Dedifferentiated amniotic fluid mesenchymal stem cell (primary cell): ENCODE data around the gene BAHCC1.

Source experiments
- DNase-seq: peaks from one replicate; pipeline ENCODE4 v3.0.0-alpha.2; 2016; ENCODE audit errors: extremely low spot score

The BAHCC1 gene

GRCh38 chr17:81427173-81428120 is 32.2 kb downstream of the BAHCC1 start:
- DNase-seq, result no peak

GRCh38 chr17:81428121-81428515 is 32.9 kb downstream of the BAHCC1 start:
- no peak for DNase-seq

GRCh38 chr17:81428516-81428915 is 33.3 kb downstream of the BAHCC1 start:
- no peak for DNase-seq

GRCh38 chr17:81428948-81429774 is 33.9 kb downstream of the BAHCC1 start:
- peak; percentile 31 for DNase-seq

GRCh38 chr17:81429821-81430551 is 34.7 kb downstream of the BAHCC1 start:
- no peak for DNase-seq

- no peak for DNase-seq
Observed at GRCh38 chr17:81431545-81432482, 36.6 kb downstream of the BAHCC1 start.

- DNase-seq, result no peak
Observed at GRCh38 chr17:81432941-81433340, 37.7 kb downstream of the BAHCC1 start.

GRCh38 chr17:81433656-81434055 is 38.4 kb downstream of the BAHCC1 start:
- DNase-seq, result no peak

- no peak for DNase-seq
Observed at GRCh38 chr17:81434072-81434471, 38.8 kb downstream of the BAHCC1 start.

DNA sequence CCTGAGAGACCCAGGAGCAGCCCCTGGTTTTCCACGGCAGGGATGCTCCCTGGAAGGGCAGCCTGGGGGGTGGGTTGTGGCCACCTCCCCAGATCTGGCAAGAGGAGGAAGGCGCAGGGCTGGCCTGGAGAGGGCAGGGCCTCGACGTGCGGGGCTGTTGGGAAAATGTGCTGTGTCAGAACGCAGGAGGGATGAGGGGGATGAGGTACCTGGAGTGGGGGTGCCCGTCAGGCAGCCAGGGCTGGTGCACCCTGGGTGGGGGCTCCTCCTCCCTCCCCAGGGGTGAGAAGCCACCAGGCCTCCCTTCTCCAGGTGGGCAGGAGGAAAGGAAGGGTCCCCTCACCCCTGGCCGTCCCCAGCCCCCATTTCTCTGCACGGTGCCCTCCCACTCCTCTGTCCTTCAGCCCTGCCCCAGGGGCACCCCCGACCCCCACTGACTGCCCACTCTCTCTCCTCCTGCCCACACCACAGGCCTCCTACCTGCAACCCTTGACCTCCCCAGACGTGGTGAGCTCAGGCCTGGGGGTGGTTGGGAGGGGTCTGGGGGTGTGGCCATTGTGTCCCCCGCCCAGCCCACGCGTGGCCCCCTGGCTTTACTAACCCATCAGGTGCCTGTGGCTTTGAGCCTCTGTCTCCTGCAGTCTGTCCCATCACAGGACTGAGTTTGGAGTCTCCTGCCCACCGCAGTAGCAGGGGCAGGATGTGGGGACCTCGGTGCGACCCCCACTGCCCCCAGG is 39.6 kb downstream of the BAHCC1 start:
- no peak for DNase-seq

DNA sequence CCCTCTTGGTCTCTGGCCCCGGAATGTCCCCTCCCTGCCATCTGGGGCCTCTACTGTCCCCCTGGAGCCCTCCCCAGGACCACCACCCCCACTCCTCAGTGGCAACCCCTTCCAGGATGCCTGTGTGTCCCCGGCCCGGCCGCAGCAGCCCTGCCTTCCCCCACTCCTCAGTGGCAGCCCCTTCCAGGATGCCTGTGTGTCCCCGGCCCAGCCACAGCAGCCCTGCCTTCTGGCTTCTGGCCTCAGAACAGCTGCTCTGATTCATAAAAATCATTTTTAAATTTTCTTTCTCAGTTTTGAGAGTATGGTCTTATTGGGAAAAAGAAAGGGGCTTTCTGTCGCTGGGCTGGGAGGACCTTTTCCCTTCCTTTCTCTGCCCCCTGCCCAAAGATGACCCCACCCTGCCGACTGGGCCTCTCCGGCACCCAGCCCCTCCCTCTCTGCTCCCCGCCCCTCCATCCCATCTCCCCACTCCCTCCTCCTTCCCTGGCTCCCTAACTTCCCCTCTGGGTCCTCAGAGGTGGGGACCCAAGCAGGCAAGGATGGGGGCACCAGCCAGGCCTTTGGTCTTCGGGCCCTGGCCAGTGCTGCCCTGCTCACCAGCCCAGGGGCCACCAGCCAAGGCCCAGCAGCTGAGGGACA is 40.5 kb downstream of the BAHCC1 start:
- DNase-seq, result no peak

GRCh38 chr17:81436294-81436849 is 41.1 kb downstream of the BAHCC1 start:
- DNase-seq, result no peak

- DNase-seq, result no peak
Observed at GRCh38 chr17:81437191-81437651, 42.0 kb downstream of the BAHCC1 start.

DNA sequence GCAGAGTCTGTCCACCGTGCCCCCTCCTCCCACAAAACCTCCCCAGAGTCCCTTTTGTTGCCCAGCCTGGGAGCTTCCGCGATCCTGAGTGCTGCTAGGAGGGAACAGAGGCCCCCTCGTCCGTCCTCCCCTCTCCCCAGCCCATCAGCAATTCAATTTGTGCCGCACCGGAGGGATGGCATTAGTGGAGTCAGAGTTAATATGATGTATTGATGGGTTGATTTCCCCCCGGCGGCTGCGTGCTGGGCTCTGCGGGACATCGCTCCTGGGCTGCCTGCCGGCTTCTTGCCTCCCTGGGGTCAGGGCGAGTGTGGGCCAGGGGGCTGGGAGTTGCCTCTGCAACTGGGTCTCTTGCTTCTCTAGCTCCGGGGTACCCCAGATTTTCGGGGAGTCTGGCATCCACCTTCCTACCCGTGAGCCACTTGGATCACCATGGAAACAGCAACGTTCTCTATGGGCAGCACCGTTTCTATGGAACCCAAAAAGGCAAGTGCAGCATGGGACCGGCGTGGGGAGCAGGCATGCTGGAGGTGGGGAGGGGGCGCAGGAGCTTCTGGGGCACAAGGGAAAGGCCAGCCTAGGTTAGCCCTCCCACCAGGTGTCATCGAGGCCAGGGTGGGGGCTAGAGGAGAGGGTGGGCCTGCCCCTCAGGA is 42.9 kb downstream of the BAHCC1 start:
- no peak for DNase-seq

DNA sequence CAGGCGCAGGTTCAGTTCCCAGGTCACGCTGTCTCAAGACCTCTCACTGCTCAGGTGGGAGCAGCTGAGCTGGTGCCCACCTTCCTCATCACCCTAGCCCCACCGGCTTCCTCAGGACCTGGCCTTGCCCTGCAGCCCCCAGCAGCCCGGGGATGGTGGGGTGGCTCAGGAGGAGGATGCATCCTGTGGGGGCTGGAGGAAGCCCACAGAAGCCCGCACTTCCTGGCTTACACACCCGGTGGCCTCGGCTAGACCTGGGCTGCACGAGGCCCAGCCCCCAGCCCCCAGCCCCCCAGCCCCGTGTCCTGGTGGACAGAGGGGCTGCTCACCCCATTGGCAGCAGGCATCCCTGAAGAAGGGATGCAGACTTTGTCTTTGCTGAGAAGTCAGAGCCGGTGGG is 43.4 kb downstream of the BAHCC1 start:
- no peak for DNase-seq

DNA sequence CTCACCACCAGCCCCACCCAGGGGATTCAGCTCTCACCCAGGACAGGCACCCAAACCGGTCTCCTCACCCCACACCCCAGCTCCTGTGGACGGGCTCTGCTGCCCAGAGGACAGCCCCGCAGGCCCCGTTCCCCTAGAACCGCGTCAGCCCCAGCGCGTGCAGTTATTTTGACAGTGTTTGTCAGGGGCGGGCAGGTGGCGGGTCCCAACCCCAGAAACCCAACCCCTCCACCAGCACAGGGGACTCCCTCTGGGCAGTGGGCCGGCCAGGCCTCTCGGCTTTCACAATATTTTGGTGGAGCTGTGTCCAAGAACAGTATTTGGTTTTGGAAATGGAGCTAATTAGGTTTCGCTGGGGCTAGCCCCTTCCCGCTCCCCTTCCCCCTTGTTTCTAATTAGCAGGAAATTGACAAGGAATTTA is 44.8 kb downstream of the BAHCC1 start:
- DNase-seq, result no peak

GRCh38 chr17:81440511-81441244 is 45.4 kb downstream of the BAHCC1 start:
- no peak for DNase-seq

- DNase-seq, result no peak
Observed at GRCh38 chr17:81442791-81443190, 47.5 kb downstream of the BAHCC1 start.
